A549 (cell line): Measurements from ENCODE around the gene CHSY3. TPM values are rescaled to one million over a fixed set of nuclear protein-coding genes. Genes with fewer than 3 reads are reported as not detected.

ENCODE experiments used
- ATAC-seq, 2 experiments: fragments of 200-7000 bp in 1 of 2; fragments of >200 bp in 1 of 2; cut with Nextera tagmentation in 1 of 2; cut with Tn5 transposase in 1 of 2; 3 replicates each; pipeline versions ENCODE4 v1.8.0 to v1.9.1; 2018 to 2020; ENCODE audit warnings: mild to moderate bottlenecking in 1 of 2, moderate library complexity in 1 of 2
- CTCF ChIA-PET: fragments of 300-600 bp; sonication (Branson Sonifier 250); formaldehyde crosslinking; extraction: SDS; loops from one replicate; lab custom pipeline; 2021; ENCODE audit warnings: antibody characterized with exemption, inconsistent platforms; lab: Yijun Ruan, JAX
- POLR2A ChIA-PET: fragments of 350-600 bp; formaldehyde crosslinking; extraction: SDS; loops from one replicate; lab custom pipeline; 2021; ENCODE audit warnings: antibody characterized with exemption, inconsistent platforms; lab: Yijun Ruan, JAX
- DNase-seq, 2 experiments: peaks; one replicate each; pipeline versions ENCODE4 v3.0.0 to v3.0.0-alpha.2; 2011 to 2016; ENCODE audit warnings: low read depth in 1 of 2, low spot score in 1 of 2
- FAIRE-seq: peaks from 2 replicates; lab custom pipeline; 2011; peaks lifted over from hg19 to GRCh38; lab: Jason Lieb, UNC
- H3K27ac ChIP-seq, 2 experiments: fragments of >200 bp; sonication (Bioruptor Twin); formaldehyde crosslinking; 3 replicates each; pipeline ENCODE4 v1.5.1; 2016 to 2017
- H3K4me1 ChIP-seq: fragments of >200 bp; sonication (Bioruptor Twin); formaldehyde crosslinking; 3 replicates; pipeline ENCODE4 v1.6.1; 2016
- H3K4me2 ChIP-seq: fragments of >200 bp; sonication (Bioruptor Twin); formaldehyde crosslinking; 3 replicates; pipeline ENCODE4 v1.6.1; 2016
- H3K4me3 ChIP-seq: fragments of >200 bp; sonication (Bioruptor Twin); formaldehyde crosslinking; 3 replicates; pipeline ENCODE4 v1.5.1; 2016
- H3K9me3 ChIP-seq: fragments of >200 bp; sonication (Bioruptor Twin); formaldehyde crosslinking; 3 replicates; pipeline ENCODE4 v1.6.1; 2016
- BHLHE40 ChIP-seq: IDR thresholded peaks from 2 replicates; pipeline ENCODE4 v1.6.1; 2012; ENCODE audit warnings: low read depth, low read length, inconsistent platforms
- CBX8 ChIP-seq: fragments of 200-600 bp; sonication (generic); IDR thresholded peaks from 2 replicates; pipeline ENCODE4 v1.6.1; 2016
- CHD4 ChIP-seq: fragments of 200-600 bp; sonication (generic); IDR thresholded peaks from 2 replicates; pipeline ENCODE4 v1.6.1; 2016; ENCODE audit warnings: antibody characterized with exemption, mild to moderate bottlenecking, borderline replicate concordance
- EHF ChIP-seq: fragments of 250-450 bp; sonication (Bioruptor Pico); IDR thresholded peaks from 2 replicates; pipeline ENCODE4 v1.5.0; 2020; ENCODE audit warnings: mild to moderate bottlenecking
- FOSB ChIP-seq: fragments of 250-450 bp; sonication (Bioruptor Pico); IDR thresholded peaks from 2 replicates; pipeline ENCODE4 v1.5.0; 2020; ENCODE audit warnings: mild to moderate bottlenecking, moderate library complexity
- FOSL2 ChIP-seq, 2 experiments: fragments of 450-650 bp in 1 of 2; fragments of >200 bp in 1 of 2; sonication (Bioruptor Twin) in 1 of 2; formaldehyde crosslinking; IDR thresholded peaks; 2 replicates each; pipeline versions ENCODE4 v1.5.0 to v1.6.1; 2016 to 2020; ENCODE audit warnings: mild to moderate bottlenecking in 1 of 2, moderate library complexity in 1 of 2
- HOXA7 ChIP-seq: fragments of 250-450 bp; sonication (Bioruptor Pico); IDR thresholded peaks from 2 replicates; pipeline ENCODE4 v1.5.0; 2020; ENCODE audit warnings: mild to moderate bottlenecking, moderate library complexity
- HOXB5 ChIP-seq: fragments of 250-450 bp; sonication (Bioruptor Pico); IDR thresholded peaks from 2 replicates; pipeline ENCODE4 v1.5.0; 2020; ENCODE audit warnings: mild to moderate bottlenecking, moderate library complexity
- KDM5A ChIP-seq: fragments of 200-600 bp; sonication (generic); IDR thresholded peaks from 2 replicates; pipeline ENCODE4 v1.6.1; 2016; ENCODE audit warnings: antibody characterized with exemption, mild to moderate bottlenecking
- MAZ ChIP-seq: fragments of 150-350 bp; IDR thresholded peaks from 2 replicates; pipeline ENCODE4 v1.6.1; 2014; ENCODE audit warnings: antibody characterized with exemption, low read depth, low read length, borderline replicate concordance
- NPAS2 ChIP-seq: fragments of 250-450 bp; sonication (Bioruptor Pico); IDR thresholded peaks from 2 replicates; pipeline ENCODE4 v1.8.0; 2022; ENCODE audit warnings: mild to moderate bottlenecking, moderate library complexity, borderline replicate concordance
- NR3C1 ChIP-seq: fragments of >200 bp; sonication (Bioruptor Twin); formaldehyde crosslinking; IDR thresholded peaks from 3 replicates; pipeline ENCODE4 v1.6.1; 2017
- RARB ChIP-seq: fragments of 250-450 bp; sonication (Bioruptor Pico); IDR thresholded peaks from 2 replicates; pipeline ENCODE4 v1.8.0; 2021; ENCODE audit warnings: mild to moderate bottlenecking, moderate library complexity
- RCOR1 ChIP-seq: fragments of 150-350 bp; IDR thresholded peaks from 2 replicates; pipeline ENCODE4 v1.6.1; 2014; ENCODE audit warnings: antibody characterized with exemption, low read length, low read depth
- RFX5 ChIP-seq: fragments of 450-650 bp; IDR thresholded peaks from 2 replicates; pipeline ENCODE4 v1.7.1; 2014; ENCODE audit warnings: antibody characterized with exemption, mild to moderate bottlenecking, moderate library complexity
- RNF2 ChIP-seq: fragments of 200-600 bp; sonication (generic); IDR thresholded peaks from 2 replicates; pipeline ENCODE4 v1.6.1; 2016; ENCODE audit warnings: low read depth, mild to moderate bottlenecking, antibody characterized with exemption, moderate library complexity, borderline replicate concordance
- SMC3 ChIP-seq: fragments of >200 bp; sonication (Bioruptor Twin); formaldehyde crosslinking; IDR thresholded peaks from 3 replicates; pipeline ENCODE4 v1.6.1; 2018; ENCODE audit warnings: inconsistent platforms
- TP53 ChIP-seq: fragments of 250-450 bp; sonication (Bioruptor Pico); IDR thresholded peaks from 2 replicates; pipeline ENCODE4 v1.5.0; 2021; ENCODE audit warnings: mild to moderate bottlenecking, moderate library complexity
- ZFP36 ChIP-seq: fragments of 450-650 bp; IDR thresholded peaks from 2 replicates; pipeline ENCODE4 v1.6.1; 2014; ENCODE audit warnings: borderline replicate concordance; ENCODE audit not compliant: partially characterized antibody
- WGBS: methylation state at CpG from one replicate; pipeline ENCODE4 v1.1.6; 2017; ENCODE audit errors: missing lambda C conversion rate; 5-methylcytosine and 5-hydroxymethylcytosine counted together
- polyA plus RNA-seq, 4 experiments: library from polyadenylated mRNA; depleted of rRNA in 3 of 4; stranded (reverse); fragments of >200 nt; fragmentation: RNase III in 1 of 4; extraction: RNeasy Plus Mini Kit Qiagen cat#74134 plus additional on column Dnase treatment in 1 of 4; gene quantifications; 2 replicates in 3 of 4; 3 replicates in 1 of 4; pipeline ENCODE4 v1.2.3, GENCODE V29; 2011 to 2017
- TF ChIP-seq, protein P1 (sequence below): IDR thresholded peaks from 2 replicates; pipeline ENCODE4 v1.6.1; 2012
- TF ChIP-seq, protein P2 (sequence below): fragments of 450-650 bp; IDR thresholded peaks from 2 replicates; pipeline ENCODE4 v1.6.1; 2014; ENCODE audit warnings: antibody characterized with exemption
- TF ChIP-seq, protein P3 (sequence below): fragments of 150-350 bp; IDR thresholded peaks from 2 replicates; pipeline ENCODE4 v1.6.1; 2014; ENCODE audit warnings: low read depth, mild to moderate bottlenecking, low read length
- TF ChIP-seq, protein P4 (sequence below): fragments of >200 bp; sonication (Bioruptor Twin); formaldehyde crosslinking; IDR thresholded peaks from 2 replicates; pipeline ENCODE4 v1.6.1; 2016
- TF ChIP-seq, protein P5 (sequence below): IDR thresholded peaks from 2 replicates; pipeline ENCODE4 v1.6.1; 2012

The CHSY3 gene
- polyA plus RNA-seq, 2 of the 4 experiments (the other 2 are of a cell fraction): 0.06 to 0.12 TPM

DNA sequence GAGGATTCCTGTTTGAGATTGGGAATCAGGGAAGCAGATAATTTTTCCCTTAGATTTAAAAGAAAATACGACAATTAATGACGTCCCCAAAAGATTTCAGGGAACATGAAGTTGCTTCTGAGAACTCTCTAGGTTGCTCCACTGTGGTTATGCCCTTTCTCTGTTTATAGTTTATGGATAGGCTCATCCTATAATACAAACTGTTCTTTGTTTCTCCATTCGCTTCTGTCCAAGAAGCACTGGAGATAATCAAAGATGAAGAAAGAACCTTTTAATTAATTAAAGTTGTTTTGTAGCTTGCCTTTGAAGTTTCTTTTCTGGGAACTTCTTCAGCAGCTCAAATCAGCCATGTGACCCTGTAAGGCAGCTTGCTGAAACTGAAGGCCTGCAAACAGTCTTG, 87.5 kb downstream of the CHSY3 start:
- TF ChIP-seq, protein P1, sequence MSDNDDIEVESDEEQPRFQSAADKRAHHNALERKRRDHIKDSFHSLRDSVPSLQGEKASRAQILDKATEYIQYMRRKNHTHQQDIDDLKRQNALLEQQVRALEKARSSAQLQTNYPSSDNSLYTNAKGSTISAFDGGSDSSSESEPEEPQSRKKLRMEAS: no peak
- TF ChIP-seq CHD4 (no peak), RCOR1 (no peak), TP53 (CRISPR knock-in tag) (no peak), HOXB5 (CRISPR knock-in tag) (no peak), KDM5A (no peak), SMC3 (no peak), ZFP36 (no peak), RNF2 (no peak)
- TF ChIP-seq, protein P2, sequence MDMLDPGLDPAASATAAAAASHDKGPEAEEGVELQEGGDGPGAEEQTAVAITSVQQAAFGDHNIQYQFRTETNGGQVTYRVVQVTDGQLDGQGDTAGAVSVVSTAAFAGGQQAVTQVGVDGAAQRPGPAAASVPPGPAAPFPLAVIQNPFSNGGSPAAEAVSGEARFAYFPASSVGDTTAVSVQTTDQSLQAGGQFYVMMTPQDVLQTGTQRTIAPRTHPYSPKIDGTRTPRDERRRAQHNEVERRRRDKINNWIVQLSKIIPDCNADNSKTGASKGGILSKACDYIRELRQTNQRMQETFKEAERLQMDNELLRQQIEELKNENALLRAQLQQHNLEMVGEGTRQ: no peak
- ATAC-seq (no peak), FAIRE-seq (no peak), DNase-seq (no peak)
- Histone ChIP-seq H3K4me1 (no peaks in the 10 kb centered on the region), H3K4me3 (no peak overlapping the region), H3K27ac (no peak overlapping the region), H3K4me2 (no peak overlapping the region), H3K9me3 (no peaks in the 10 kb centered on the region)
- WGBS: 2% methylated on average over 3 of the region's 3 CpGs
- POLR2A ChIA-PET: no interaction called here
- CTCF ChIA-PET: no interaction called here

DNA sequence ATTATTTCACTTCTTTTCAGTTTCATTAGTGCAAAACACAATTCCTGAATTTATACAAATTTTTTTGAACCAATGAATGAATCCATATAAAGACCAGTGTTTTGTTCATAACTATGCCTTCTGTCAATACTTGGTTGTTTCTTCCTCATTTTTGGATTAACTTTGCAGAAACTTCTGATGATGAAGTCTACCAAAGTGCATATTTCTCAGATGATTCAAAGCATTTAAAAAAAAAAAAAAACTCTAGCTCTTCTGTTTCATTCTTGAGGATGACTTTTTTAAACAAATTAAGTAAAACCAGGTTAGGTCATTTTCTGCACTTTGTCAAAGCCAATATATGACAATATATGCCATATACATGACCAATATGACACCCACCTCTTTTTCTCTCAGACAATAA, 92.6 kb downstream of the CHSY3 start:
- CTCF ChIA-PET: no interaction called here

DNA sequence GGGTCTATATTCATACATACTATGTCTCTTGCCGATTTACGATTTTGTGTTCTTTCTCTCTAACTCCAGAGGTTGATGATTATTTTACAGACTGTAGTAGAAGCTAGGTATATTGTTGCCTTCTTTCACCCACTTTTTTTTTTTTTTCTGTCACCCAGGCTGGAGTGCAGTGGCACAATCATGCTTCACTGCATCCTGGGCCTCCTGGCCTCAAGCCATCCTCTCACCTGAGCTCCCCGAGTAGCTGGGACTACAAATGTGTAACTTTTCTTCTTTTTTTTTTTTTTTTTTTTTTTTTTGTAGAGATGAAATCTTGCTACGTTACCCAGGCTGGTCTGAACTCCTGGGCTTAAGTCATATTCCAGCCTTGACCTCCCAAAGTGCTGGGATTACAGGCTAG, 96.2 kb downstream of the CHSY3 start:
- DNase-seq (no peak), FAIRE-seq (no peak), ATAC-seq (no peak)
- Histone ChIP-seq H3K4me3 (no peak overlapping the region), H3K4me1 (no peaks in the 10 kb centered on the region), H3K4me2 (no peak overlapping the region), H3K9me3 (no peaks in the 10 kb centered on the region), H3K27ac (no peak overlapping the region)
- ChIA-PET POLR2A (no interaction called here), CTCF (interaction anchor here (0.6 kb wide), 1 partner anchor 136 kb away, joined by 3 read pairs; no protein-coding TSS in a partner anchor)
- TF ChIP-seq EHF (no peak), BHLHE40 (no peak), ZFP36 (no peak), CHD4 (no peak), NPAS2 (CRISPR knock-in tag) (no peak), TP53 (CRISPR knock-in tag) (no peak), MAZ (no peak)
- WGBS: 14% methylated on average over 4 of the region's 4 CpGs

More for the DNA sequence above, 92.6 kb downstream of the CHSY3 start:
- FAIRE-seq (no peak), DNase-seq (no peak), ATAC-seq (no peak)
- TF ChIP-seq, protein P3, sequence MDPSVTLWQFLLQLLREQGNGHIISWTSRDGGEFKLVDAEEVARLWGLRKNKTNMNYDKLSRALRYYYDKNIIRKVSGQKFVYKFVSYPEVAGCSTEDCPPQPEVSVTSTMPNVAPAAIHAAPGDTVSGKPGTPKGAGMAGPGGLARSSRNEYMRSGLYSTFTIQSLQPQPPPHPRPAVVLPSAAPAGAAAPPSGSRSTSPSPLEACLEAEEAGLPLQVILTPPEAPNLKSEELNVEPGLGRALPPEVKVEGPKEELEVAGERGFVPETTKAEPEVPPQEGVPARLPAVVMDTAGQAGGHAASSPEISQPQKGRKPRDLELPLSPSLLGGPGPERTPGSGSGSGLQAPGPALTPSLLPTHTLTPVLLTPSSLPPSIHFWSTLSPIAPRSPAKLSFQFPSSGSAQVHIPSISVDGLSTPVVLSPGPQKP: no peak
- TF ChIP-seq, protein P4, sequence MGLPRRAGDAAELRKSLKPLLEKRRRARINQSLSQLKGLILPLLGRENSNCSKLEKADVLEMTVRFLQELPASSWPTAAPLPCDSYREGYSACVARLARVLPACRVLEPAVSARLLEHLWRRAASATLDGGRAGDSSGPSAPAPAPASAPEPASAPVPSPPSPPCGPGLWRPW: no peak
- TF ChIP-seq FOSB: no peak
- TF ChIP-seq CHD4: no peak
- TF ChIP-seq NR3C1: no peak
- TF ChIP-seq, protein P5, sequence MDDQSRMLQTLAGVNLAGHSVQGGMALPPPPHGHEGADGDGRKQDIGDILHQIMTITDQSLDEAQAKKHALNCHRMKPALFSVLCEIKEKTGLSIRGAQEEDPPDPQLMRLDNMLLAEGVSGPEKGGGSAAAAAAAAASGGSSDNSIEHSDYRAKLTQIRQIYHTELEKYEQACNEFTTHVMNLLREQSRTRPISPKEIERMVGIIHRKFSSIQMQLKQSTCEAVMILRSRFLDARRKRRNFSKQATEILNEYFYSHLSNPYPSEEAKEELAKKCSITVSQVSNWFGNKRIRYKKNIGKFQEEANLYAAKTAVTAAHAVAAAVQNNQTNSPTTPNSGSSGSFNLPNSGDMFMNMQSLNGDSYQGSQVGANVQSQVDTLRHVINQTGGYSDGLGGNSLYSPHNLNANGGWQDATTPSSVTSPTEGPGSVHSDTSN: no peak
- no peak for TF ChIP-seq HOXA7
- no peak for TF ChIP-seq CBX8
- TF ChIP-seq FOSL2 (IDR thresholded peaks at IDR 0.05): no peak
- no peak for TF ChIP-seq FOSL2 (CRISPR knock-in tag; IDR thresholded peaks at IDR 0.05)
- no peak for TF ChIP-seq RARB (CRISPR knock-in tag)
- TF ChIP-seq RFX5: no peak
- Histone ChIP-seq H3K27ac (no peak overlapping the region), H3K4me3 (no peak overlapping the region), H3K9me3 (no peaks in the 10 kb centered on the region), H3K4me2 (no peak overlapping the region), H3K4me1 (no peaks in the 10 kb centered on the region)
- POLR2A ChIA-PET: no interaction called here
